Measurements from ENCODE around the gene CDH15. TPM values are rescaled to one million over a fixed set of nuclear protein-coding genes. Genes with fewer than 3 reads are reported as not detected.
"Not testable (repeated sequence)": the region's sequence is repeated elsewhere in the genome, so short reads cannot be mapped to it uniquely, and the experiment has no call there.

Gene CDH15
- total RNA-seq, 2 donors from 2014 or later, result 0.75 TPM; not detected in 1

DNA sequence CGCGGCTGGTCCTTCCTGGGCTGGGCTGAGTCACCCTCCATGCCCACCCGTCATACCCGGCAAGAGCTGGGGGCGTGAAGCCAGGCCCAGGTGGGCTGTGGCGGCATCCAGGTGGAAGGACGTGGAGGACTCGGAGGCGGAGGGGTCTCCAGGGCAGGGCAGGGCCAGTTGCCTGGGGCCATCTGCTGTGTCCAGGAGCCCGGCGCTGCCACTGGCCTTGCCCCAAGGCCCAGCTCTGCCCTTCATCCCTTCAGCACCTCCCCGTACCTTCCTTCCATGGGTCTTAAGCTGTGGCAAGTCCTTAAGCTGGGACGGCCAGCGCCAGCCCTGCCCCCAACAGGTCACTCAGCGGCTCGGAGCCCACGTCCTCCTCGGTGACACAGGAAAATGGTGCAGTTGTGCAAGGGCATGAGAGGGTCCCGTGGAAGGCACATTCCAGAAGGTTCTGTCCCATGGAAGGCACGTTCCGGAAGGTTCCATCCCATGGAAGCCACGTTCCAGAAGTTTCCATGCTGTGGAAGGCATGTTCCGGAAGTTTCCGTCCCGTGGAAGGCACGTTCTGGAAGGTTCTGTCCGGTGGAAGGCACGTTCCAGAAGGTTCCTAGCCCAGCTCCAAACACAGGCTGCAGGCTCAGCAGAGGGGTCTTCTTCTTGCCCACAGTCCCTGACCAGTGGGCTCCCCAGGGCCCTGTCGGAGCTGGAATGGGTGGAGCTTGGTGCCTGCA, 10.4 kb upstream of the CDH15 start:
- H3K27ac Mint-ChIP-seq, result no peak overlapping the region
- no peak for ATAC-seq
- peaks cover 0 to 4% of the 10 kb centered on the region in 2 donors for H3K9me3 Mint-ChIP-seq
- DNase-seq (ENCODE audit: low spot score in 2 of 2), result no peak
- H3K36me3 Mint-ChIP-seq, result no peaks in the 10 kb centered on the region

- DNase-seq (ENCODE audit: low spot score in 2 of 2) (no peak), ATAC-seq (no peak)
- Mint-ChIP-seq H3K9me3 (peaks cover 0 to 4% of the 10 kb centered on the region in 2 donors), H3K36me3 (no peaks in the 10 kb centered on the region), H3K27ac (no peak overlapping the region)
Observed at GRCh38 chr16:89161763-89162713, 9.5 kb upstream of the CDH15 start.

GRCh38 chr16:89163297-89163696, 8.3 kb upstream of the CDH15 start:
- H3K36me3 Mint-ChIP-seq, result no peaks in the 10 kb centered on the region
- peaks cover 0 to 2% of the 10 kb centered on the region in 2 donors for H3K9me3 Mint-ChIP-seq
- H3K27ac Mint-ChIP-seq, result peak overlapping the region in 1 of 2 donors; percentile 65
- ATAC-seq (no peak), DNase-seq (ENCODE audit: low spot score in 2 of 2) (no peak)

DNA sequence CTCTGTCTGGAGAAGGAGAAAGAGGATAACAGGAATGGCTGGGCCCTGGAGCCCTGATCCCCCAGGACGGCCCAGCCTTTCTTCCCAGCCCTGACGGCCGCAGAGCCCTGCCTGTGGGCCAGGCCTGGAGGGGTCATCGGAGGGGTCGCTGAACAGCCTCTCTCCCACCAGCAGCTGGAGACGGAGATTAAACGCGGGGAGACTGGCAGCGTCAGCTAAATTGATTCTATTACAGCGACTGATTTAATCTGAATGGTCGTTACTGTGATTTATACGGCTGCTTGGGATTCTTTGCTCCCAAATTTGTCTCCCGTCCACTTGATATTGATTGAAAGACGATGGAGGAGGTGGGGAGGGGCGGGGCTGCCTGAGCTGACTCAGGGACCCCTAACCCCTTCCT, 7.1 kb upstream of the CDH15 start:
- ATAC-seq (no peak), DNase-seq (ENCODE audit: low spot score in 2 of 2) (no peak)
- Mint-ChIP-seq H3K27ac (peak overlapping the region in 1 of 2 donors; percentile 65), H3K9me3 (no peaks in the 10 kb centered on the region), H3K36me3 (no peaks in the 10 kb centered on the region)

DNA sequence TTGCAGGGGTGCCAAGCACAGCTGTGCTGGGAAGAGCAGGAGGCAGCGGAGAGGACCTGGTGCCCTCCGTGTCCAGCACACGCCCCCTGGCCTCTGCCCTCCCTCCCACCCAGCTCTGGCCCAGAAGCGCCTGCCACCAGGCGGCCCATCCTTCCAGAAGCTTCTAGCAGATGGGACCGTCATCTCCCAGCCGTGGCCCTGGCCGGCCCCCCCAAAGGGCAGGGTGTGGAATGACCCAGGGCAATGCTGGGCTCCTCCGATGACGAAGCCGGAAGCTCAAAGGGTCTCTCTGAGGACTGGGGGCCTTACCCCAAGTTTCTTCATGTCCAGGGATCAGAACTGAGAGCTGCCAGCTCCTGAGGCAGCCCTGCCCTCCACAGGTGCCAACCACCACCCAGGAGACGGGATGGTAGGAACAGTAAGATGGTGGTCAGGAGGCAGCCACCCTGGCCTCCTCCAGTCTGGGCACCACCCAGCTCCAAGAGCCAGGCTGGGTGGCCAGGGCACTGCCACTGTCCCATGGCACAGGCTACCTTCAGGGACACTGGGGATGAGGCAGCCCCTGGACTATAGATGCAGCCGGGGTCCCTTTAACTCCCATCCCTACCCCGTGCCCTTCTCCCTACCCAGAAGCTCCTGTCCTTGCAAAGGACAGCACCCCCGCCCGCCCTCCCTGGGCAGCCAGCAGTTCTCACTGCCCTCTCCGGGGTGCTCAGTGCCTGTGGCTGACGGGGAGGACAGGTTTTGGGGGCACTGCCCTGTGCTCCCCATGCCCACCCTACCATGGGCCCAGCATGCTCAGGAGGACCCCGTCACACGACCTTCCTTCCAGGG, 6.5 kb upstream of the CDH15 start:
- Mint-ChIP-seq H3K36me3 (no peaks in the 10 kb centered on the region), H3K27ac (no peak overlapping the region), H3K9me3 (no peaks in the 10 kb centered on the region)
- DNase-seq (ENCODE audit: low spot score in 2 of 2) (no peak), ATAC-seq (no peak)

- not testable (repeated sequence) for ATAC-seq; H3K9me3 Mint-ChIP-seq; H3K36me3 Mint-ChIP-seq; H3K27ac Mint-ChIP-seq; DNase-seq (ENCODE audit: low spot score in 2 of 2)
Observed at GRCh38 chr16:89165681-89165979, 5.9 kb upstream of the CDH15 start.

DNA sequence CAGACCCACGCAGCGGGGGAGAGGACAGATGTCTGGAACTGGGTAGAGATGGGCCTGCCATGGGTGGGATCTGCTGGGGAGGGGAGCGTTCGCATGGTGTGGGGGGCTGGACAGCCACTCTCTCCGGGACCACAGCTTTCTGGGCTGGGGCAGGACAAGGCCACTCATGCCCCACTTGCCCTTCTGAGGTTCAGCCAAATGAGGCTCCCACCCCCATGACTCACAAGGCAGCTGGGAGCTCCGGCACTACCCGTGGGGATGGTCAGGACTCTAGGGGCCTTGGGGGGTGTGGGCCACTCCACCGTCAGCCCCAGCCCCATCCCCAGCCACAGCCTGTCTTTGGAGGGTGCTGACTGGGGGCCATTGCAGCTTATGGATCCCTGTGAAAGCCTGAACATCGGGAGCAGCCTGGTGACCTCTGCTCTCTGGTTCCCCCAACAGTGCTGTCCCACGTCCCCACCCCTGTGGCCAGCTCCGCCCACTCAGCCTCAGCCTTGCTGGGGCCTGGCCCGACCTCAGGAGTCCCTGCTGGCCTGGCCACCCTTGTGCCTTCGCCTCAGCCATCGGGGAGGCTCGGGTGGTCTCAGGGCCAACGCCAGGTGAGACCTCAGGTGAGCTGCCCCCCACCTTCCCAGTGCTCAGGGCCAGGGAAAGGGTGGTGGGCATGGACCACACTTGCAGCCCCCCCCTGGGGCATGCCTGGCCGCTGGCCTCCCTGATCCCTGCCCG, 4.7 kb upstream of the CDH15 start:
- no peaks in the 10 kb centered on the region for H3K36me3 Mint-ChIP-seq

DNA sequence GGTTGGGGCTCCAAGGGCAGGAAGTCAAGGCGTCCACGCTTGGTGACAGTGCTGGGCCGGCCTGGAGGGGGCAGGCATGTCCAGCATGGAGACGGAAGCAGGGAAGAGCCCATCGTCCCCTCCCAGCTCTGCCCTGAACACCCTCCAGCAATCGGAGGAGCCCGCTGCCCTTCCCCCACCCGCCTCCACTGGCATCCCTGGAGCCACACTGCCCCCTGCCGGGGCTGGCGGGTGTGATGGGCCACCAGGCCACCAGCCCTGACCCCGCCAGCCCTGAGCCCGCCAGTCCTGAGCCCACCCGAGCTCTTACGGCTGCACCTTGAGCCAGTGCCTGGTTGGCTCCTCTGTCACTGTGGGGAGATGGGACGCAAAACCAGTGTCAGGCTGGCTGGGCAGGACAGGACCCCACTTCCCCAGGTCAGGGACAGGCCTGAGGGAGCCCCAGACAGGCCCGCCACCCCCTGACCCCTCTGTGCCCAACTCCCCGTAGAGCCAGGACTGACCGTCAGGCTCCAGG, 4.1 kb upstream of the CDH15 start:
- no peaks in the 10 kb centered on the region for H3K9me3 Mint-ChIP-seq
- no peaks in the 10 kb centered on the region for H3K36me3 Mint-ChIP-seq
- H3K27ac Mint-ChIP-seq, result peak overlapping the region in 1 of 2 donors; percentile 59
- DNase-seq (ENCODE audit: low spot score in 2 of 2) (peak; percentile 83 to 98), ATAC-seq (peak; percentile 42 to 46)

More for the DNA sequence above, 4.7 kb upstream of the CDH15 start:
- Mint-ChIP-seq H3K9me3 (no peaks in the 10 kb centered on the region), H3K27ac (peak overlapping the region in 1 of 2 donors; percentile 77)
- DNase-seq (ENCODE audit: low spot score in 2 of 2), result no peak
- no peak for ATAC-seq

DNA sequence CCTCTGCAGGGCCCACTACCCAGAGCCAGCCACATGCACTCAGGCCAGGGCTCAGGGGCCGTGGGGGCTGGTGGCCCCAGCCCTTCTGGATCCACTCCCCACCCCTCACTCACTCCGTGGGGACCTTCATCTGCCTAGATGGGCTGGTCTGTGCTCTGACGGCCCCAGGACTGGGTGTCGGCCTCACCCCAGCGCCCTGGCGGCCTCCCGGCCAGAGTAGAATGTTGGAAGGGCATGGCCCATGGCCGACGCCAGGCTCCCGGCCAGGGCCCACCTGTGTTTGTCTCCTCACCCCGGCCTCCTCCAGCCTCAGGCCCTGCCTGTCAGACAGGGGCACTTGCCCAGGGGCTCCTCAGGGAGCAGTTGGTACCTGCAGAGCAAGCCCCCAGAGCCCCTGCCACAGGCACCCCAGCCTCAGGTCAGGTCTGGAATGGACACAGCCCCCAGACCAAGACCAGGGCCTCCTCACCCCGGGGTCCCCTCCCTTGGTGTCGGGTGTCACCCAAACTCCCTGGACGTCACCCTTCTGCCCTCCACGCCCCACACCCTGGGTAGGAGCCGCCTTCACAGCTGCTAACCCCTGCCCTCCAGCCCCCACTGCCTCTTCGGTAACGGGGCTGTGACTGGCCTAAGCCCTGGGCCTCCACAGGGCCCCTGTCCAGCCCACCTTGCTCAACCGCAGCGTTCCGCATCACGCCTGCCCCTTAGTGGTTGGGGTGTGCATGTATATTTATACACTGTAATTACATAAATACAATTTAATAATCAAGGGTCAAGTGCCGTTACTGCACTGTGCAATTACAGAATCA, 3.0 kb upstream of the CDH15 start:
- no peaks in the 10 kb centered on the region for H3K36me3 Mint-ChIP-seq
- no peaks in the 10 kb centered on the region for H3K9me3 Mint-ChIP-seq
- DNase-seq (ENCODE audit: low spot score in 2 of 2), result no peak
- H3K27ac Mint-ChIP-seq, result peak overlapping the region in 1 of 2 donors; percentile 59
- no peak for ATAC-seq

- Mint-ChIP-seq H3K36me3 (no peaks in the 10 kb centered on the region), H3K9me3 (no peaks in the 10 kb centered on the region), H3K27ac (no peak overlapping the region)
- no peak for DNase-seq (ENCODE audit: low spot score in 2 of 2)
- no peak for ATAC-seq
Observed at GRCh38 chr16:89169778-89170177, 1.8 kb upstream of the CDH15 start.

- no peak for ATAC-seq
- DNase-seq (ENCODE audit: low spot score in 2 of 2), result no peak
- Mint-ChIP-seq H3K9me3 (no peaks in the 10 kb centered on the region), H3K36me3 (no peaks in the 10 kb centered on the region), H3K27ac (no peak overlapping the region)
Observed at GRCh38 chr16:89170346-89171215, 967 bp upstream of the CDH15 start.

DNA sequence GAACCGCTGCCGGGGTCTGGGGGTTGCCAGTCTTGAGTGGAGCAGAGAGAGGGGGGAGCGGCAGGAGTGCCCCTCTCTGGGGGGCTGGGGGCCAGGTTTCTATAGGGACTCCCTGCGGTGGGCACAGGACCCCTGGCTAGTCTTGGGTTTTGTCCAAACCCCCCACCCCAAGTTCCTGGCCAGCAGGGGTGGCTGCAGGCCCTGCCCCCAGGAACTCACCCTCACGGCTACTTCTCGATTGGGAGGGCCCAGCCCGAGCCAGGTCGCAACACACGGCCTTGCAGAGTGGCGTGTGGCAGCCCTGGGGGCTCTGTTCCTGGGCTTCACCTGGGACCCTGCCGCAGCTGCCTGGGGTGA, 601 bp downstream of the CDH15 start:
- Mint-ChIP-seq H3K27ac (no peak overlapping the region), H3K36me3 (no peaks in the 10 kb centered on the region), H3K9me3 (no peaks in the 10 kb centered on the region)
- ATAC-seq (no peak), DNase-seq (ENCODE audit: low spot score in 2 of 2) (no peak)

- Mint-ChIP-seq H3K36me3 (no peaks in the 10 kb centered on the region), H3K27ac (no peak overlapping the region), H3K9me3 (no peaks in the 10 kb centered on the region)
- ATAC-seq (no peak), DNase-seq (ENCODE audit: low spot score in 2 of 2) (no peak)
Observed at GRCh38 chr16:89172528-89173173, 1.1 kb downstream of the CDH15 start.

GRCh38 chr16:89173174-89173921, 1.8 kb downstream of the CDH15 start:
- H3K36me3 Mint-ChIP-seq, result no peaks in the 10 kb centered on the region
- no peak for DNase-seq (ENCODE audit: low spot score in 2 of 2)
- H3K27ac Mint-ChIP-seq, result no peak overlapping the region

More at GRCh38 chr16:89173174-89173921, 1.8 kb downstream of the CDH15 start:
- ATAC-seq, result no peak
- no peaks in the 10 kb centered on the region for H3K9me3 Mint-ChIP-seq
